Limb (tissue), 2 donors: Measurements from ENCODE around the gene SEC24C.

Experiments used
- DNase-seq, 2 donors: peaks; one replicate each; pipeline ENCODE4 v3.0.0-alpha.2; 2016; ENCODE audit errors: extremely low spot score in 2 of 2

Gene SEC24C

DNA sequence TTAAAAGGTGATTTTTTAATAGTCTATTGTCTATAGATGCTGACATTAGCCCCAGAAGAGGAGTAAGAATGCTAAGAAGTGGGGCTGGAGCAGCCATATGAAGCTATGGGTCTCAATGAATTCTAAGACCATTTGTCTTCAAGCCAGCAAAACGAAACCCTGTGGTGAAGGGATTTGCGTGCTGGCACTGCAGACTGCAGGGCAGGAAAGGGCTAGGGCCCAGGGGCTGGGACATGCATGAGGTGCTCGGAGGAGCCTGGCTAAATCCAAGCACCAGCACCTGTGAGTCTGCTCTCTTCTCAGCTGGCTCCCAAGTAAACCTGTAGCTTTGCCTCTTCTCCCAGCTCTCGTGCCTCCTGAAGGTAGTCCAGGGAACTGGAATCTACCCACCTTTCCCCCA is 68.5 kb downstream of the SEC24C start:
- DNase-seq: no peak

GRCh38 chr10:73813333-73813732 is 69.2 kb downstream of the SEC24C start:
- no peak for DNase-seq

- no peak for DNase-seq
Measured at GRCh38 chr10:73814276-73814895, 70.2 kb downstream of the SEC24C start.

DNA sequence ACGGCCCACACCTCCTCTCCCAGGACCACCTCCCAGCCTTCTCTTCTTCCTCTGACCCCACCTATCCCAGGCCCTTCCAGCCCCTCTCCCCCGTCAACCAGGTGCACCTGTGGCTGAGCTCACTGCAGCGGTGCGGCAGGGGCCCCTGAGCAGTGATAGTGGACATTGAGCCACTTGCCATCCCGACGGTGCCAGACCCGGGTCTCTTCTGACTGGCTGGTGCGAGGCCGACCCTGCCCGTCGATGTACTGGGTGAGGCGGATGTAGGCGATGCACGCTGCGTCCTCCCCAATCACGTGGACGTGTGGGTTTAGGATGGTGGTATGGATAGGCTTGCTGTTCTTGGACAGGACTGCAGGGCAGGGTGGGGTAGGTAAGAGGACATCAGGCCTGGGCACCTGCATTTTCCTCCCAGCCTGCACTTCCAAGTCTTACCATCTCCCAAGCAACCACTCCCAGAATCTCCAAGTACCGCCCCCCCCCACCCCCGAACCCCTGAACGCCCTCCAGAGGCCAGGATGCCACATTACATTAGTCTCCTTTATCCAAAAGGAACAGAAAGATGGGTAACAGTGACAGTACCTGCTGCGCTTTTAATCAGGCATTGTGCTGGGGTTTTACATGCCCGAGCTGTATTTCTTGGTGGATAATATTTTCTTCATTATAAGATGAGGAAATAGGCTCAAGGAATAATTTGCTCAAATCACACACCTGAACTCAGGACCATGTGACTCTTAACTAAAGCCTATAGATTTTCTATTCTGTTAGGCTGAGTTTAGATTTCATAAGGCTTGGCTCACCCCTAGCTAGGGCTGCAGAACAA is 70.9 kb downstream of the SEC24C start:
- DNase-seq: no peak

- no peak for DNase-seq
Measured at GRCh38 chr10:73815719-73816030, 71.5 kb downstream of the SEC24C start.

DNA sequence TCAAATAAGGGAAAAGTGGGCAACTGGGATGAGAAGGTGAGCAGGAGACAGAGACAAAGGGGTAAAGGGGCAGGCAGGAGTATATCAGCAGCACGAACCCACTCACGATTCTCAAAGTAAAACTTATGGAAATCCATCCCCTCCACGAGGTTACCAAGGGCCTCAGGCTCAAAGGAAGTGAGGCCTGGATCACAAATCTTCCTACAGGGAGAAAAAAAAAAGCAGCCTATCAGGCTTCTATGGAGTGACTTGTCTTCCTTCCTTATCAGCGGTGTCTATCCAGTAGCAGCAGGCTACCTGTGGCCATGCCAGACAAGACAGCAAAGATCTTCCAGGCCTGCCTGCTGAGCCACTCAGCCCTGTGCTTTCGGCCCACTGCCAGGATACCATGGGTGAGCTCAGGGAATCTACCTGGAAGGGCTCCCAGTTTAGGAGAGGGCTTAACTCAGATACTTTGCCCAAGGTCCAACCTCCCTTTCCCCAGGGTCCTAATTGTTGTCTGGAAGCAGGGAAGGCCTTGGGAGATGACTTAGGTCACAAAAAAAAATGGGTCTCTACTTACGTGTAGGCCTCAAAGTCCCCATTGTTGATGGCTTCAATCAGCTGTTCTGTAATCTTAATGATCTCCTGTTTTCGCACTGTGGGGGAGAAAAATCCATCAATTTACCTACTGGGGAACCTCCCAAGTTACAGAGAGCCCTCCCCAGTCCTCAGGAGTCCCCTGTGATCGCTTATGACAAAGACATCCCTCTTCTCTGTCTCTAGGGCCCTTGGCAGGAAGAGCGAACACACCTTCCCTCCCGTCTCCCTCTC is 73.0 kb downstream of the SEC24C start:
- no peak for DNase-seq

GRCh38 chr10:73817826-73818225 is 73.7 kb downstream of the SEC24C start:
- no peak for DNase-seq

DNA sequence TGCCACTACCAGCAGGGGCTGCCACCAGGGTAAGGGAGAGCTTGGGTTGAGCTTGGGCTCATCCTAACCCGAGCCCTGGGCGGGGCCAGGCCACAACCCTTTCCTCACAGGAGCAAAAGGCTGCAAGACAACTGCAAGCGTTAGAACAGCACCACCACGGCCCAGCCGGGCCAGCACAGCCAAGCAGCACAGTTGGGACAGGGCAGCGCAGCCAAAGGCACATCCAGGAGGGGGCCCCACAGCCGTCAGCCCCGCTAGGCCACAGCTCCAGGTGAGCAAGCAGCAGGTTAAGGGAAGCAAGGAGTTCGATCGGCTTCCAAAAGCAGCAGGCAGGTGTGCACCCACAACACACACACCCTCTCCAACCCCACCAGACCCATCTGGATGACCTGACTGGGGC is 74.2 kb downstream of the SEC24C start:
- DNase-seq: no peak

- DNase-seq: no peak
Measured at GRCh38 chr10:73819081-73819480, 74.9 kb downstream of the SEC24C start.

- no peak for DNase-seq
Measured at GRCh38 chr10:73819513-73820093, 75.4 kb downstream of the SEC24C start.
